ENCODE results near the gene PHF2. TPM values are rescaled to one million over a fixed set of nuclear protein-coding genes. Genes with fewer than 3 reads are reported as not detected.

Gene PHF2
- total and polyA plus RNA-seq, 2 of the 4 experiments (the other 2 are of a cell fraction): 5.9 to 9.5 TPM

GRCh38 chr9:93541005-93541404, 35.4 kb upstream of the PHF2 start:
- Histone ChIP-seq H3K14ac (replicated peaks; ENCODE audit: low read depth, low read length) (no peak overlapping the region), H4K8ac (ENCODE audit: low read depth in 2 of 2, low read length in 2 of 2) (no peak overlapping the region), H2AK9ac (replicated peaks; ENCODE audit: low read depth, low read length, poor library complexity) (peak overlapping the region; percentile 87), H3K18ac (ENCODE audit: low read depth, low read length) (no peak overlapping the region), H3K27me3 (ENCODE audit: control insufficient read depth, insufficient read depth, low read length) (no peaks in the 10 kb centered on the region), H3K4me1 (ENCODE audit: control insufficient read depth, insufficient read depth, low read length) (no peaks in the 10 kb centered on the region), H3K4me3 (ENCODE audit: insufficient read depth, low read depth, low read length) (no peak overlapping the region), H3K4me2 (ENCODE audit: low read depth, low read length) (no peak overlapping the region), H4K5ac (ENCODE audit: low read depth, low read length) (no peak overlapping the region), H2BK20ac (ENCODE audit: low read depth, low read length) (no peak overlapping the region), H3K4ac (ENCODE audit: low read depth, low read length) (no peak overlapping the region), H2BK5ac (ENCODE audit: low read depth, low read length, poor library complexity, severe bottlenecking) (peak overlapping the region; percentile 37), H3K36me3 (ENCODE audit: control insufficient read depth, insufficient read depth, low read length) (peaks cover 34% of the 10 kb centered on the region), H4K20me1 (ENCODE audit: insufficient read depth, low read length) (no peaks in the 10 kb centered on the region), H3K27ac (ENCODE audit: insufficient read depth, low read length) (no peak overlapping the region), H2AK5ac (ENCODE audit: low read depth, low read length) (no peak overlapping the region), H2BK15ac (ENCODE audit: low read depth, low read length) (no peak overlapping the region), H2AFZ (replicated peaks; ENCODE audit: low read length, poor library complexity) (no peak overlapping the region), H4K91ac (ENCODE audit: insufficient read depth, low read depth, low read length) (no peak overlapping the region), H3K23ac (ENCODE audit: low read depth, low read length) (no peak overlapping the region), H3K9ac (ENCODE audit: low read depth, low read length) (no peak overlapping the region), H2BK120ac (ENCODE audit: low read depth, low read length) (no peak overlapping the region), H3K79me1 (ENCODE audit: low read depth in 1 of 2, low read length in 2 of 2) (peaks cover 12 to 48% of the 10 kb centered on the region in 2 experiments; a peak in 3 of 4 replicates), H3K9me1 (ENCODE audit: insufficient read depth, low read length) (peaks cover 9% of the 10 kb centered on the region; the same call in 1 of the 2 replicates), H3K9me3 (ENCODE audit: control insufficient read depth, insufficient read depth, low read length) (no peaks in the 10 kb centered on the region), H3K56ac (ENCODE audit: extremely low read depth, insufficient read depth, low read length) (no peak overlapping the region)
- CTCF ChIA-PET: interaction anchor here (0.6 to 0.7 kb wide), 2 partner anchors 10 to 78 kb away, joined by 3 read pairs; no protein-coding TSS in a partner anchor
- dilution Hi-C loops (cut with HindIII; ENCODE audit: low sequenced_read_pairs, unreplicated experiment): no loop called here
- intact Hi-C loops (cut with micrococcal nuclease): no loop called here
- WGBS, 2 experiments (ENCODE audit: extremely low coverage in 2 of 2, insufficient read length in 1 of 2): no CpG with 5 or more reads among the region's 4 CpGs
- BruUV-seq (replicated peaks): no TSS peak
- no peak for TF ChIP-seq BHLHE40 (IDR thresholded peaks at IDR 0.05; ENCODE audit: low read depth, low read length)
- TF ChIP-seq FOS (IDR thresholded peaks at IDR 0.05; ENCODE audit: low read depth, low read length): no peak
- TF ChIP-seq CHD1 (IDR thresholded peaks at IDR 0.05; ENCODE audit: low read depth, low read length): no peak
- no peak for TF ChIP-seq RAD21 (IDR thresholded peaks at IDR 0.05; ENCODE audit: low read length)
- TF ChIP-seq SMC3 (IDR thresholded peaks at IDR 0.05; ENCODE audit: low read depth, low read length): no peak
- no peak for TF ChIP-seq RFX5 (IDR thresholded peaks at IDR 0.05; ENCODE audit: low read depth, low read length)
- DNase-seq (no peak), ATAC-seq (ENCODE audit: low read depth) (no peak)
- in situ Hi-C loops (cut with MboI; ENCODE audit: low sequenced_read_pairs): no loop called here
- POLR2A ChIA-PET (ENCODE audit: unreplicated experiment): no interaction called here
